ENCODE data around the gene OR6C65. TPM values are rescaled to one million over a fixed set of nuclear protein-coding genes. Genes with fewer than 3 reads are reported as not detected.

OR6C65 gene
- total and polyA plus RNA-seq, 9 of the 15 experiments (the other 6 are each of a cell fraction or from before 2014, with no cell fraction given) = not detected

DNA sequence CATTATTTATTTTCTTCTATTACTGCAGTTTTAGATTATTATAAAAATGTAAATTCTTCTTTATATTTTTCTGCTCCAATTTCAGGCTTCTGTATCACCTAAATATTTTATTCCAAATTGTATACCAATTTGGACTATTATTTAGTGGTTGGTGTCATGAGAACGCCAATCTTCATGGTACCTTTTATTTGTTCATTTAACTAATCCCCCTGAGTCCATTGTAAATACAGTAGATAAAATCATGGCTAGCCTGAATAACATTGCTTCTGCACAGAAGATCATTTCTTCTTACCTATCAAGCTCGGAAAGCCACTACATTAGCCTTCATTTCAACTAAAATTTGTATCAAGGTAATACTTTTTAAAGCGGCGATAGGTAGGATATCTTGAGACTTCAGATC, 37.7 kb upstream of the OR6C65 start, which contains the start of gene OR6C75:
TSS of gene OR6C75 (plus strand) at position 301 of the 400 bp plus-strand sequence. CDS start 2,136 bp downstream, outside the sequence.
- no peak within 1 kb of the TSS for H3K9ac ChIP-seq (ENCODE audit: insufficient read depth in 1 of 2, low read depth in 2 of 2, low read length in 2 of 2)
- no peak within 1 kb of the TSS for H3K4me2 ChIP-seq (ENCODE audit: insufficient read depth, low read length)
- no peak for TF ChIP-seq HDAC1 (IDR thresholded peaks at IDR 0.05)
- no peak for TF ChIP-seq GTF2E2 (tag; IDR thresholded peaks at IDR 0.05)
- no peak for TF ChIP-seq ZNF282 (CRISPR knock-in tag; IDR thresholded peaks at IDR 0.05)
- TF ChIP-seq ASH1L (IDR thresholded peaks at IDR 0.05; ENCODE audit: borderline replicate concordance, low read depth, partially characterized antibody) = no peak
- TF ChIP-seq GTF2F1 (IDR thresholded peaks at IDR 0.05; ENCODE audit: low read depth, low read length) = no peak
- TF ChIP-seq TRIM28 (IDR thresholded peaks at IDR 0.05) = no peak
- TF ChIP-seq CEBPB (tag; IDR thresholded peaks at IDR 0.05) = no peak
- no peak for TF ChIP-seq ZNF707 (CRISPR knock-in tag; conservative IDR thresholded peaks at IDR 0.05)
- no peak for TF ChIP-seq PRMT5 (CRISPR knock-in tag; IDR thresholded peaks at IDR 0.05)
- no peaks in the 10 kb centered on the region for H3K36me3 ChIP-seq (ENCODE audit: control insufficient read depth, insufficient read depth, low read length)
- POLR2A ChIA-PET = no interaction called here
- H3K9me1 ChIP-seq (ENCODE audit: control insufficient read depth, insufficient read depth, low read length) = no peaks in the 10 kb centered on the region
- no peak within 1 kb of the TSS for H3K4me3 ChIP-seq
- DNase-seq (ENCODE audit: extremely low read depth in 1 of 4, low spot score in 3 of 4) (no peak), FAIRE-seq (no peak), ATAC-seq (no peak)
- no peaks in the 10 kb centered on the region for H3K27me3 ChIP-seq (ENCODE audit: control insufficient read depth in 2 of 2, insufficient read depth in 2 of 2, low read length in 2 of 2)
- CTCF ChIA-PET (ENCODE audit: low intra/inter-chr PET ratio) = no interaction called here
- intact Hi-C loops (cut with micrococcal nuclease) = loop anchor here (10.0 kb wide), 1 partner anchor 252 kb away; no protein-coding TSS in a partner anchor
- no peaks in the 10 kb centered on the region for H3K9me3 ChIP-seq (replicated peaks; ENCODE audit: control insufficient read depth, insufficient read depth, low read depth, low read length)
- 0% methylated on average over 4 of the region's 4 CpGs for WGBS (ENCODE audit: insufficient coverage, low coverage, missing lambda C conversion rate)
- H3K79me2 ChIP-seq (ENCODE audit: control insufficient read depth, insufficient read depth, low read length) = no peaks in the 10 kb centered on the region
- no TSS peak for BruUV-seq (replicated peaks)
- no peak within 1 kb of the TSS for H2AFZ ChIP-seq (ENCODE audit: low read depth, low read length)
- no peaks in the 10 kb centered on the region for H4K20me1 ChIP-seq (replicated peaks; ENCODE audit: control insufficient read depth, insufficient read depth, low read length)
- H3K27ac ChIP-seq (ENCODE audit: extremely low read depth, low read depth, low read length) = no peak within 1 kb of the TSS
- in situ Hi-C loops (cut with MboI) = no loop called here
- no peaks in the 10 kb centered on the region for H3K4me1 ChIP-seq (replicated peaks in 1 of 2; ENCODE audit: control insufficient read depth in 2 of 2, insufficient read depth in 2 of 2, low read length in 2 of 2)
